HS-27A (cell line): ENCODE measurements around the gene TNFAIP8L1.

Experiments used
- DNase-seq: peaks from one replicate; pipeline ENCODE4 v3.0.0-alpha.2; 2012; ENCODE audit warnings: low read depth, missing footprints

Gene TNFAIP8L1

GRCh38 chr19:4649392-4650047 is 10.2 kb downstream of the TNFAIP8L1 start:
- no peak for DNase-seq

- DNase-seq: no peak
These were observed 10.8 kb downstream of the TNFAIP8L1 start for GRCh38 chr19:4650159-4650558.

DNA sequence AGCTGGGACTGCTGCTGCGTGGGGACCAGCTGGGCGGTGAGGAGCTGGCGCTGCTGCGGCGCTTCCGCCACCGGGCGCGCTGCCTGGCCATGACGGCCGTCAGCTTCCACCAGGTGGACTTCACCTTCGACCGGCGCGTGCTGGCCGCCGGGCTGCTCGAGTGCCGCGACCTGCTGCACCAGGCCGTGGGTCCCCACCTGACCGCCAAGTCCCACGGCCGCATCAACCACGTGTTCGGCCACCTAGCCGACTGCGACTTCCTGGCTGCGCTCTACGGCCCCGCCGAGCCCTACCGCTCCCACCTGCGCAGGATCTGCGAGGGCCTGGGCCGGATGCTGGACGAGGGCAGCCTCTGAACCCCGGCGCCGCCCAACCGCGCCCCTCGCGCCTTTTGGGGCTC is 12.8 kb downstream of the TNFAIP8L1 start:
- no peak for DNase-seq

DNA sequence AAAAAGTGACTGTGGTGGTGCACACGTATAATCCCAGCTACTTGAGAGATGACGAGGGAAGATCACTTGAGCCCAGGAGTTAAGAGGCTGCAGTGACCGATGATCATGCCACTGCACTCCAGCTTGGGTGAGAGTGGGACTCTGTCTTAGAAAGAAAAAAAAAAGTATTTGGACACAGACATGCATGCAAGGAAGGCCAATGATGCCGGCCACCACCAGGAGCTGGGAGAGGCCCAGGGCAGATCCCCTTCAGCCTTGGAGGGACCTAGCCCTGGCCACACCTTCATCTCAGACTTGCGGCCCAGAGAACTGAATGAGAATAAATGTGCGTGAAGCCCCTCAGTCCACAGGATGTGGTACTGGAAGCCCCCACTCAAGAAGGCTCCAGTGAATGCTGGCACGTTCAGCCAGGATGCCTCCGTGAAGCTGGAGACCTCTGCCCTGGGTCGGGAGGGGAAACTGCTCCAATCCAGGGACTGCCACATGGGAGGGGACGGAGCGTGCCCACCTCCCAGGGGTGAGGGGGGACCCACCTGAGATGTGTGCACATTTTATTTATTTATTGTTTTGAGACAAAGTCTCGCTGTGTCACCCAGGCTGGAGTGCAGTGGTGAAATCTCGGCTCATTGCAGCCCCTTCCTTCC is 14.6 kb downstream of the TNFAIP8L1 start:
- DNase-seq: no peak

DNA sequence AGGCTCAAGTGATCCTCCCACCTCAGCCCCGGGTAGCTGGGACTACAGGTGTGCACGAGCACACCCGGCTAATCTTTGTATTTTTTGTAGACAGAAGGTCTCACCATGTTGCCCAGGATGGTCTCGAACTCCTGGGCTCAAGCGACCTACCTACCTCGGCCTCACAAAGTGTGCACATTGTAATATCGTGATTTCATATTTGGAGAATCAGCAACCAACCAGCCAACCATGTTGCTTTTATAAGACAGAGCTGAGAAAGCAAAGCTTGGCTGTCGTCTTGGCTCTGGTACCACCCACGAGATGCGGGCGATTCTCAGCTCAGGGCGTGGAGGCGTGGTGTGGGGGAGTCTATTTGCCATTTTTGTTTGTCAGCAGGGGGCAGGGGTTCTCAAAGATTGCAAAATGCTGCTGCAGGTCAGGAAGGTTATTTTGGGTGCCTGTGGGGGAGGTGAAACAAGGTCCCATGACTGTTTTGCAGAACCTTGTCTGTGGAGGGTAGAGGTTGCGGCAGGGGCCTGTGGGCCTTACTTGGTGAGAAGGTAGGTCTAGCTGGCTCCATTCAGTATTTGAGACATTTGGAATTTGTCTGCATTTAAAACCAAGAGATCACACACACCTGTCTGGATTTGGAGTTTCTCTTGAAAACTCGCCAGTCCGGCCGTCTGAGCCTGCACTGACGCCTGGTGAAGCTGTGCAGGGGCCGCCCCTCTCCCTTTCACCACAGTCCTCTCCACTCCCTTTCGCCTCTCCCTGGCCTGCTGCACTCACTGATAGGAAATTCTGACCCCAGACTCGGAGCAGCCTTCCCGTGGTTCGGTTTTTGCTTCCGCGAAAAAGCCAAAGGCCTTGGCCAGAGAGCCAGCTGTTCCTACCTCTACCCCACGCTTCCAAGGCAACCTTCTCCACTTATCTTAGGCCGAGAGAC is 15.4 kb downstream of the TNFAIP8L1 start:
- no peak for DNase-seq

DNA sequence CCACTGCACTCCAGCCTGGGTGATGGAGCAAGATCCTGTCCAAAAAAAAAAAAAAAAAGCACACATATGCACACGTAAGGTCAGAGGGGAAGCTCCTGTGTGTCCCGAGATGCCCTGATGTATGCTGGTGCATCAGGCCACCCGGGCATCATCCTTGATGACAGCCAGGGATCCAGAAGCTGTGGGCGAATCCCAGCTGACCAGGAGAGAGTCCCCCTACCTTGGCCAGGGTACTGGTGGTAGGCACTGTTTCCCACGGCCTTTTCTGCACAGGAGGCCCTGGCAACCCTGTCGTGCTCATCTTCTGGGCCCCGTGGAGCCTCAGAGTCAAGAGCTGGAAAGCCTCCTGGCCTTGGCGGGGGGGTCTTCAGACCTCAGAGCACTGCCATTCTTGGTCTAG is 16.8 kb downstream of the TNFAIP8L1 start:
- DNase-seq: no peak

- no peak for DNase-seq
These were observed 17.9 kb downstream of the TNFAIP8L1 start for GRCh38 chr19:4657262-4657661.

- no peak for DNase-seq
These were observed 18.5 kb downstream of the TNFAIP8L1 start for GRCh38 chr19:4657835-4658234.

- DNase-seq: no peak
These were observed 21.0 kb downstream of the TNFAIP8L1 start for GRCh38 chr19:4660181-4660791.

GRCh38 chr19:4660993-4661392 is 21.7 kb downstream of the TNFAIP8L1 start:
- no peak for DNase-seq

GRCh38 chr19:4662020-4662695 is 22.8 kb downstream of the TNFAIP8L1 start:
- no peak for DNase-seq

DNA sequence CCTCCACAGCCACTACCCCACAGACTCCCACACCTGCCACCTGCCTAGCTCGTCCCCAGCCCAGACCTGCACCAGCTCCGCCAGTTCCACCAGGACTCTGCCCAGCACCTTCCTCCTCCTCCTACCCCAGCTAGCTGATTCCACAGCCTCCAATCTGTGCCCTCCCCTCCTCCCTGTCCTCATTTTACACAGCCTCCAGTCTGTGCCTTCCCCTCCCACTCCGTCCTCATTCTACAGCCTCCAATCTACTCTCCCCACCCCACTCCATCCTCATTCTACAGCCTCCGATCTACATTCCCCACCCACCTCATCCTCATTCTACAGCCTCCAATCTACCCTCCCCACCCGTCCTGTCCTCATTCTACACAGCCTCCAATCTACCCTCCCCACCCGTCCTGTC is 23.5 kb downstream of the TNFAIP8L1 start:
- DNase-seq: no peak

GRCh38 chr19:4664642-4665041 is 25.3 kb downstream of the TNFAIP8L1 start:
- DNase-seq: no peak

- peak; percentile 38 for DNase-seq
These were observed 30.6 kb downstream of the TNFAIP8L1 start, which contains the start of gene MYDGF for GRCh38 chr19:4669723-4670480. Gene MYDGF, minus strand, starts transcription at chr19:4670342. Its CDS starts 8 bp downstream, at chr19:4670334.

DNA sequence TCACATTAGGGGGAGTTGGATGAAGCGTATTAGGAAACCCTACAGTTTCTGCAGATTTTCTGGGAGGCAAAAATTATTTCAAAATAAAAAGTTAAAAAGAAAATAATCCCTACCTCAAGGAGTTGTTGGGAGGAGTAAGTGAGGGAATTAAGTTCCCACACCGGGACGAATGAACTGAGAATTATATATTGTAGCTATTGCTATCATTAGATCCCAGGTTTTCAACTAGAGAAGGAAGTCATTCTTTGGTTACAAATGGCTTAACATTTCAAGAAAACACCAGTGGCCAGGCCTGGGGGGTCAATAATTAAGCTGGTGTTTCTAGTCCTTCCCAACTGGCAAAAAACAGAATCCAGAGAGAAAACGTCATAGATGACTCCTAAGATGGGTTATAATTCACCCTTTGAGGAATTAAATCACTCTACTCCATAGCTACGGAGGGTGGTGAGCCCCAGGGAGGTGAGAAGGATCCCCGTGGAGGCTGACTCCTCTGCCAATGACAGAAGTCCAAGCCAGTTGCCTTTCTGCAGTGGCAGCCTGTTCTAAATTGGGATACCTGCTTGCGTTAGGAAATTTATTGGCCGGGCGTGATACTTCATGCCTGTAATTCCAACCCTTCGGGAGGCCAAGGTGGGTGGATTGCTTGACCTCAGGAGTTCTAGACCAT is 32.0 kb downstream of the TNFAIP8L1 start:
- DNase-seq: no peak

DNA sequence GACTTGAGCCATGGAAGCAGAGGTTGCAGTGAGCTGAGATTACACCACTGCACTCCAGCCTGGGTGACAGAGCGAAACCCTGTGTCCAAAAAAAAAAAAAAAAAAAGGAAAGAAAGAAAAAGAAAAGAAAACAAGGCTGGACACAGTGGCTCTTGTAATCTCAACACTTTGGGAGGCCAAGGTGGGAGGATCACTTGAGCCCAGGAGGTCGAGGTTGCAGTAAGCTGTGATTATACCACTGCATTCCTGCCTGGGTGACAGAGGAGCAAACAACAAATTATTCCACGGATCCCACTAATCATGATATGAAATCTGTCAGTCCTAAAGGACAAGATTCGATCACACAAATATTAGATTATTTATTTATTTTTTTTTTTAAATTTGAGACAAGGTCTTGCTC is 33.9 kb downstream of the TNFAIP8L1 start:
- no peak for DNase-seq

DNA sequence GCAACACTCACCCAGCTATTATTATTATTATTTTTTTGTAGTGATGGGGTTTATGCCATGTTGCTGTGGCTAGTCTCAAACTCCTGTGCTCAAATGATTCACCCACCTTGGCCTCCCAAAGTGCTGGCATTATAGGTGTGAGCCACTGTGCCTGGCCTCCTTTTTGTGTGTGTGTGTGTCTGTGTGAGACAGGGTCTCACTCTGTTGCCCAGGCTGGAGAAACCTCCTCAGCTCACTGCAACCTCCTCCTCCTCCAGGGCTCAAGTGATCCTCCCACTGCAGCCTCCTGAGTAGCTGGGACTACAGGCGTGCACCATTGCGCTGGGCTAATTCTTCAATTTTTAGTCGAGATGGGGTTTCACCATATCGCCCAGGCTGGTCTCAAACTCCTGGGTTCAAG is 34.4 kb downstream of the TNFAIP8L1 start:
- no peak for DNase-seq

- DNase-seq: no peak
These were observed 36.0 kb downstream of the TNFAIP8L1 start for GRCh38 chr19:4675346-4675745.

DNA sequence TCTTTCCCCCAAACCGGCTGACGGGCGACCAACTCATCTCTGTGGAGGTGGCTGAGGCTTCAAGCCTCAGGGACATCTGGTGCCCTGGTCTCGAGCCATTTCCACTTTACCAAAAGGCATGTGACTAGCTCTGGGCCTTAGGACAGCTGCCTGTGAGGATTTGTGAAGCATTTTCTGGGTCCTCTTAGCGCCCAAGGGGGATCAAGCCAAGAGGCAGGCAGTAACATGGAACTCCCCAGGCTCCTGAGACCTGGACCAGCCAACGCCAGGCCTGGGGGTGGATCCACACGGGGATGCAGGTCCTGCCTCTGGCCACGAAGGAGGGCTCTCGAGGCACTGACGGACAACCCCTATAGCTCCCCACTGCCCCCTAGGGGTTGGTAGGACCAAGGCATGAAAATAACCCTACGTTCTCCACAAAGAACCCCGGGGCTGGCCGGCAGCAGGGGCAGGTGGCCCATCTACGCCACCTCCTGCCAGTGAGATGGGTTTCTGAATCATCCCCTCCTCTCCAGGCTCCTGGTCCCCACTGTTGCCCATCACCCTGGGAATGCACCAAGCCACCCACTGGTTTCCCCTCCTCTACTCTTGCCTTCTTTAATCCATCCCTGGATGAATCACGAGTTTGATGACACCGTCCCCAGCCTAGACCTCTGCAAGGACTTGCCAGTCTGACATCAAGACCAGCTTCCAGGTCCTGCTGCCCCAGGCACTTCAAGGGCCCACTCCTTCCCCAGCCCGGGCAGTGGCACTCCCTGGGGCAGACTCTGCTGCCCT is 37.8 kb downstream of the TNFAIP8L1 start:
- DNase-seq: no peak
